T-helper 1 cell treated with Interleukin-12 subunit alpha and Interleukin-12 subunit beta and Interleukin-4 antibody, amounts not matched to agents 30 ng/mL and 1 ng/mL, for 36 hours (primary cell): Measurements from ENCODE around the gene NPPA. TPM values are rescaled to one million over a fixed set of nuclear protein-coding genes. Genes with fewer than 3 reads are reported as not detected.

ENCODE experiments used
- intact Hi-C: fragments of 100-400 bp; cut with micrococcal nuclease; formaldehyde crosslinking; loops from one replicate; pipeline ENCODE4 v1.15.1; 2024
- total RNA-seq: library from RNA; stranded (reverse); gene quantifications from 2 replicates; pipeline ENCODE4 v1.2.3, GENCODE V29; 2022

The NPPA gene
- total RNA-seq, 1 donor from 2014 or later: not detected

- intact Hi-C loops: no loop called here
Measured at GRCh38 chr1:11842154-11843041, 5.2 kb downstream of the NPPA start.

GRCh38 chr1:11841245-11842153 lies 6.1 kb downstream of the NPPA start:
- intact Hi-C loops: no loop called here

- intact Hi-C loops: loop anchor here (5.0 kb wide), 1 partner anchor 437 kb away; no protein-coding TSS in a partner anchor
Measured at GRCh38 chr1:11839727-11840705, 7.6 kb downstream of the NPPA start.

- intact Hi-C loops: loop anchor here (1.0 to 5.0 kb wide), 4 partner anchors 56 to 439 kb away; no protein-coding TSS in a partner anchor
Measured at GRCh38 chr1:11838349-11839272, 9.0 kb downstream of the NPPA start.

GRCh38 chr1:11837767-11838348 lies 9.7 kb downstream of the NPPA start:
- intact Hi-C loops: loop anchor here (1.0 to 5.0 kb wide), 4 partner anchors 56 to 439 kb away; no protein-coding TSS in a partner anchor

GRCh38 chr1:11836955-11837766 lies 10.4 kb downstream of the NPPA start:
- intact Hi-C loops: loop anchor here (5.0 kb wide), 1 partner anchor 440 kb away; no protein-coding TSS in a partner anchor

GRCh38 chr1:11835441-11836225 lies 11.9 kb downstream of the NPPA start:
- intact Hi-C loops: loop anchor here (5.0 kb wide), 1 partner anchor 442 kb away; no protein-coding TSS in a partner anchor

GRCh38 chr1:11833900-11834299 lies 13.7 kb downstream of the NPPA start:
- intact Hi-C loops: no loop called here

GRCh38 chr1:11833497-11833896 lies 14.1 kb downstream of the NPPA start:
- intact Hi-C loops: no loop called here

GRCh38 chr1:11831945-11832725 lies 15.4 kb downstream of the NPPA start:
- intact Hi-C loops: no loop called here

- intact Hi-C loops: no loop called here
Measured at GRCh38 chr1:11828511-11828910, 19.1 kb downstream of the NPPA start.

GRCh38 chr1:11826946-11827345 lies 20.6 kb downstream of the NPPA start:
- intact Hi-C loops: no loop called here

- intact Hi-C loops: no loop called here
Measured at GRCh38 chr1:11825131-11825530, 22.5 kb downstream of the NPPA start.

GRCh38 chr1:11823366-11824137 lies 24.0 kb downstream of the NPPA start:
- intact Hi-C loops: no loop called here

GRCh38 chr1:11822091-11822490 lies 25.5 kb downstream of the NPPA start:
- intact Hi-C loops: no loop called here

GRCh38 chr1:11817192-11817591 lies 30.4 kb downstream of the NPPA start:
- intact Hi-C loops: no loop called here
